ENCODE measurements around the gene LMTK2. TPM values are rescaled to one million over a fixed set of nuclear protein-coding genes. Genes with fewer than 3 reads are reported as not detected.
"Not testable (repeated sequence)": the region's sequence is repeated elsewhere in the genome, so short reads cannot be mapped to it uniquely, and the experiment has no call there.

Gene LMTK2
- total RNA-seq, 1 experiment from 2014 or later = 16.8 TPM

DNA sequence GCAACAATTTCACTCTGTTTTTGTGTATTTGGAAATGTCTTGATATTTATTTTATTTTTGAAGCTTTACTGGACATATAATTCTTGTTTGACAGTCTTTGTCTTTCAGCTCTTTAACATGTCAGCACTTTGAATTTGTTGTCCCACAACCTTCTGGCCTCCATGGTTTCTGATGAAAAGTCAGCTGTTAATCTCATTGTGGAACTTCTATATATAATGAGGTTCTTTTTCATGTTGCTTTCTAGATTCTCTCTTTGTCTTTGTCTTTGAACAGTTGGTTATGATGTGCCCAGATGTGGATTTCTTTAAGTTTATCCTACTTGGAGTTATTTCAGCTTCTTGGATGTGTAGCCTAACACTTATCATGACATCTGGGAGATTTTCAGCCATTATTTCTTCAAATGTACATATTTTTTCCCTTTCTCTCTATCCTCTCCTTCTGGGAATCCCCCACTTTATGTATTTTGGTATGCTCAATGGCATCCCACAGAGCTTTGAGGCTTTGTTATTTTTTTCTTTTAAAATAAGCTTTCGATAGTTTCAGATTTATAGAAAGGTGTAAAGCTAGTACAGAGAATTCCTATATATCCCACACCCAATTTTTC lies 9.5 kb upstream of the LMTK2 start:
- in situ Hi-C loops (cut with HindIII; ENCODE audit: low pct_unique_long_range_greater_than_20kb, low sequenced_read_pairs) = no loop called here
- no peak for DNase-seq (ENCODE audit: low read depth)

DNA sequence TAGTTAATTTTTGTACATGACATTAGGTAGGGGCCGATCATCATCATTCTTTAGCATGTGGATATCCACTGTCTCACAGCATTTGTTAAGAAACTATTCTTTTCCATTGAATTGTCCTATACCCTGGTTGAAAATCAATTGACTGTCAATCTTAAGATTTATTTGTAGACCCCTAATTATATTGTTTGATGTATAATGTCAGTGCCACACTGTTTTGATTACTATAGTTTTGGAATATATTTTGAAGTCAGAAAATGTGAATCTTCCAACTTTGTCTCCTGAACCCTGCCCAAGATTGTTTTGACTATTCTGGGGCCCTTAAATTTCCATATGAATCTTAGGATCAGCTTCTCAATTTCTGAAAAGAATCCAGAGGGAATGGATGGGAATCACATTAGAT lies 6.6 kb upstream of the LMTK2 start:
- in situ Hi-C loops (cut with HindIII; ENCODE audit: low pct_unique_long_range_greater_than_20kb, low sequenced_read_pairs) = no loop called here
- no peak for DNase-seq (ENCODE audit: low read depth)

DNA sequence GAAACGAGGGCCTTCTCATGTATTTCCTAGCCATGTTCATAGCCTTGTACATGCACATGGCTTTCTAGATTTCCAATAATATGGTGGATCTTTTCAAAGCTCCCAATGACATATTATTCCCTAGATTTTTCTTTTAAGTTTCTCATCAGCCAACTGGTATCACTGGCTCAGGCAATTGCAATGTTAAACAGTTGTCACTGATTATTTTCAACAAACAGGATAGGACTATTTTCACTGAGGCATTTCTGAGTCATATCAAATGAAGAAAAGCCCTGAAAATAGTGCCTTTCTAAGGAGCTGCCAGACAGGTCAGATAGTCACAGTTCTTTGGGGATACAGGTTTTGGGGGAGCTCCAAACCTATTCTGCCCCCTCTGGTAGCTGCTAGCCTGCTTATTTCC lies 4.5 kb upstream of the LMTK2 start:
- in situ Hi-C loops (cut with HindIII; ENCODE audit: low pct_unique_long_range_greater_than_20kb, low sequenced_read_pairs) = no loop called here
- DNase-seq (ENCODE audit: low read depth) = no peak

DNA sequence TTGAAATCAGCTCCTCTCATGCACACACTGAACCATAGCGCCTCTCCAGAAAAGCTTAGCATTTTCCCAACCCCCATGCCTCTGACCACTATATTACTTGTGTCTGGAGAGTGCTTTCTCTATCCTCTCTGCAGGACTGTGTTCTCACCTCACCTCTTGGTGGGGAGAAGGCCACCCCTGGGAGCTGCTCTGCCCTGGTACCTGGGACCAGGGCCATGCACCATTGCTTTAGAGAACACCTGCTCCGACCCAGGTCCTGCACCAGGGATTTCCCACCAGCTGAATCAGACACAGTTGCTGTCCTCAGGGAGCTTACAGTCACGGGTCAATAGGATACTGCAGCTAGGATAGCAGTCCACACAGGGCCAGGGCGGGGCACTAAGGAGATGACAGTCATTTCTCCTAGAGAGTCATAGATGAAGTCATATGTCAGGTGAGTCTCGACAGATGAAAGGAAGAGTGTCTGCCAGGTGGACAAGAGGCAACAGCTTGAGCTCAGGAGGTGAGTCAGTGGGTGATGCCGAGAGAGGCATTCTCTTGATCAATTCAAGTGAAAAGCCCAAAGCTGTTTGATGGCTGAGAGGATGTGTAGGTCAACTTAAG lies 619 bp upstream of the LMTK2 start:
- DNase-seq (ENCODE audit: low read depth) = no peak
- in situ Hi-C loops (cut with HindIII; ENCODE audit: low pct_unique_long_range_greater_than_20kb, low sequenced_read_pairs) = no loop called here

DNA sequence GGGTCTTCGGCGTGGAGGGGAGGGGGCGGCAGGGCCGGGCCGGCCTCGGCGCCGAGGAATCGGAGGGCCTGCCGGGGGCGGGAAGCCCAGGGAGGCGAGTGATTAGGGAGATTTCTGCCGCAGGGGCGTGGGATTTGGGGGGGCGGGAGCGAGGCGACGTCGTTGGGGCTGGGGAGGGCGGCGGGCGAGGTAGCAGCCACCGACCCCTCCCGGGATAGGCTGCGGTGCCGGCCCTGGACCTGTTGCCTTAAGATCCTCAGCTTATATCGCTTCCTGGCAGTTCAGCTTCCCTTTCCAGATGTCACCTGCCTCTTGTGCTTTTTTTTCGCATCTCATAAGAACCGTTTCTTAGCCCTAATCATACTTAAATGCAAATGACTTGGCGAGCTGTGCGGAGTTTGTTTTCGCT lies 655 bp downstream of the LMTK2 start:
- no peak for DNase-seq (ENCODE audit: low read depth)
- in situ Hi-C loops (cut with HindIII; ENCODE audit: low pct_unique_long_range_greater_than_20kb, low sequenced_read_pairs) = no loop called here

DNA sequence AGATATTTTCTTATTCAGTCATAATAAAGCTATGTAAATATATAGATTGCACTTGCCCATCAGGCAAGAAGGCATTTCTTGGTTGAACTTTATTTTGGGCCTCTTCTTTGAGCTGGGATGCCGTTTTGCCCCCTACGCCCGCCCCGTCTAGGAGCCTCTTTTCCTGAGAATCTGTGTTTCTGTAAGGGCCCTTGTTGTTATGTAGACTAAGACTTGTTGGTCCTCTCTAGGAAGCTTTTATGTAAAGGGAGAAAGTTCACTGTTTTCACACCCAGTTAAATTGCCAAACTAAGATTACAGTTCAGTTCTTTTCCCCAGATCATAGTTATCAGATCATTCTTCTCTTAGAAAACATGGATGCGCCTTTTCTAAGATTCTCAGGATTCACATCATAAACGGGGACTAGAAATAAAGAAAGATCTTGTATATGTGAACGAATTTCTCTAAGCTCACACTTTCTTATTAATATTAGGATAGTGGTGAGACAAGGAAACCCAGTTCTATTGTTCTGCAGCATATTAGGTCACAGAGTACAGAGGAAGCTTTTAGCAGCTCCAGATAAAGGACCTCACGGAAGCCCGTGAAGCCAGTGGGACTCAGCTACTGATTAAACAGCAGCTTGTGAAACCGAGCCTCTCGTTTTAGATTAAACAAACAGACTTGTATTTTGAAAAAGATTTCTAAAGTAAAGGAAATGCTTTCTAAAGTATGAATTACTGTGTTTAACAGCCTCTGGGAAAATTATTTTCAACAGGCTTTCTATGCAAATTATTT lies 3.8 kb downstream of the LMTK2 start:
- no peak for DNase-seq (ENCODE audit: low read depth)
- in situ Hi-C loops (cut with HindIII; ENCODE audit: low pct_unique_long_range_greater_than_20kb, low sequenced_read_pairs) = no loop called here

DNA sequence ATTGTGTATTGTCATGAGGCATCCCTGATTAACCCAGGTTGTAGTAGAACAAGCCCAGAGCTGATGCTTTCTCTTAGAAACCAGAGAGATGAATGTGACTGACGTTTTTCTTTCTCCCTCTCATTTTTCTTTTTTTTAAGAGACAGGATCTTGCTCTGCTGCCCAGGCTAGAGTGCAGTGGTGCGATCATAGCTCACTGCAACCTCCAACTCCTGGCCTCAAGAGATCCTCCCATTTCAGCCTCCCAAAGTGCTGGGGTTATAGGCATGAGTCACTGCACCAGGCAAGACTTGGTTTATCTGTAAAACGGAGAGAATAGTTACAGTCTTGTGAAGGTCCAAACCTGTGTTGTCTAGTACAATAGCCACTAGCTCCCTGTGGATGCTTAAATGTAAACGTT lies 5.4 kb downstream of the LMTK2 start:
- DNase-seq (ENCODE audit: low read depth) = no peak
- in situ Hi-C loops (cut with HindIII; ENCODE audit: low pct_unique_long_range_greater_than_20kb, low sequenced_read_pairs) = no loop called here

DNA sequence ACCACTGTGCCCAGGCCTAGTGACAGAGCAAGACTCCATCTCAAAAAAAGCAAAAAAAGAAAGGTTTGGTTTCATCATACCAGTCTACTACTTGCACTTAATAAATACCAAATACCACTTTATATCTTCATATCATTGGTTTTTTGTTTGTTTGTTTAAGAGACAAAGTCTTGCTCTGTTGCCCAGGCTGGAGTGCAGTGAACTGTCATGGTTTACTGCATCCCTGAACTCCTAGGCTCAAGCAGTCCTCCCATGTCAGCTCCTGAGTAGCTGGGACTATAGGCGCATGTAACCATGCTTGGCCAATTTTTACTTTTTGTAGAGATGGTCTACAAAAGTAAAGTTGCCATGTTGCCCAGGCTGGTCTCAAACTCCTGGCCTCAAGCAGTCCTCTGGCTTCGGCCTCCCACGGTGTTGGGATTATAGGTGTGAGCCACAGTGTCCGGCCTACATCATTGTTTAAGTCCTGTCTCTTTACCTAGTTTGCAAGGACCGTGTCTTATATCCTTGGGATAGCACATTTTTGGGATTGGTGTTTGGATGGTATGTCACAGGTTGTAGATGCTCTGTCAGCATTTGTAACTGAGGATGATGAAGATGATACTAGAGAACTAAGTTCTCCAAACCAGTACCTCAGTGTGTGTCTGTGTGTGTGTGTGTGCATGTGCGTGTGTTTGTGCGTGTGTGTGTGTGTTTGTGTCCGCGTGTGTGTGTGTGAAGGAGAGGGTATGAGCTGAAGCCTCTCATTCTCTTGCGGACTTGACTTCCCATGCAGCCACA lies 9.3 kb downstream of the LMTK2 start:
- in situ Hi-C loops (cut with HindIII; ENCODE audit: low pct_unique_long_range_greater_than_20kb, low sequenced_read_pairs) = no loop called here

DNA sequence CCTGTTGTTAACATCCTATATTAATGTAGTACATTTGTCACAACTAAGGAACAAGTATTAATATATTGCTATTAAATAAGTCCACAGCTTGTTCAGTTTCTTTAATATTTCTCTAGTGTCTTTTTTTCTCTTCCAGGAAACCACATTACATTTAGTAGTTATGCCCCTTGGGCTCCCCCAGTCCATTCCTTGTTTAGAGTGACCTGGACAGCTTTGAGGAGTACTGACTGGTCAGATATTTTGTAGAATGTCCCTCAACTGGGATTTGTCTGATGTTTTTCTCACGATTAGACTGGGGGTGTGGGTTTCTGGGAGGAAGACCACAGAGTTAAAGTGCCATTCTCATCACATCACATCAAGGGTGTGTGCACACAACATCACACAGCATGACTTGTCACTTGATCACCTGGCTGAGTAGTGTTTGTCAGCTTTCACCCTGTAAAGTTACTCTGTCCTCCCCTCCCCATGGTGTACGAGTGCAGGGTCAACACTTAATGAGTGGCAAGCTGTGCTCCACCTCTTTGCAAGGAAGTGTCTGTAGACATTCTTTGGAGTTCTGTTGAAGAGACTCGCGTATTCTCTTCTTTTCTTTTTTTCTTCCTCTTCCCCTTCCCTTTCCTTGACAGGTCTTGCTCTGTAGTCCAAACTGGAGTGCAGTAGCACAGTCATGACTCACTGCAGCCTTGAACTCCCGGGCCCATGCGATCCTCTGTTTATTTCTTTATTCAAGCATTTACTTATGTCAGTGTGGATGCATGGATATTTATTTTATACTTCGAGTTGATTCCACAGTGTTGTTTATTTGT lies 10.2 kb downstream of the LMTK2 start:
- peak; percentile 77 for DNase-seq (ENCODE audit: low read depth)
- in situ Hi-C loops (cut with HindIII; ENCODE audit: low pct_unique_long_range_greater_than_20kb, low sequenced_read_pairs) = no loop called here

More for the DNA sequence above, 9.3 kb downstream of the LMTK2 start:
- DNase-seq (ENCODE audit: low read depth) = peak; percentile 68

DNA sequence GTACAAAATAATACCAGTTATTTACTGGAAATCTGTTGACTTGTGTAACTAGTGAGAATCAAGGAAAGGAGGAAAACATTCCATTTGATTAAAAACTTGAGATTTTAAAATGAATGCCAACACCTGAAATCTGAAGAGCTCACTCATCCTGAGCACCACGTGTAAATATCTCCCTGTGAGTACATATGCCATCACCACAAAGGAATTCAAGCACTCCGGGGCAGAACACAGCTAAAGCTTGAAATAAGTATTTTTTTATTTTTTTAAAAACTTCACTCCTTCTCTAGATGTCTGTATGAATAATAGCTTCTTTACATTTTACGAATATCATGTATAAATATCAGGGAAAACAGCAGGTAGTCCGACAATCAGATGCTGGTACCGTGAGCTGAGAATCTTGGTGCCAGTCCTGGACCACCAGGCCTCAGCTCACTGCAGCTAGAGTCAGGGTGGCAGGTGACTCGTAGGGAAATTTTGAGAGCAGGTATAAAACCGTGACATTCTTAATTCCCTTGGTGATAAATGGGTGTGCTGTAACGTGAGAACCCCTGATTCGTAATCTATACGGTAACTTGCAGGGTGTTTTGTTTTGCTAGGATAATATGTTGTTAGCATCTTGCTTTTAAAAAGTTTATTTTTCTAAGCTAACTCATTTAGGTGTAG lies 12.7 kb downstream of the LMTK2 start:
- in situ Hi-C loops (cut with HindIII; ENCODE audit: low pct_unique_long_range_greater_than_20kb, low sequenced_read_pairs) = no loop called here
- DNase-seq (ENCODE audit: low read depth) = peak; percentile 70

DNA sequence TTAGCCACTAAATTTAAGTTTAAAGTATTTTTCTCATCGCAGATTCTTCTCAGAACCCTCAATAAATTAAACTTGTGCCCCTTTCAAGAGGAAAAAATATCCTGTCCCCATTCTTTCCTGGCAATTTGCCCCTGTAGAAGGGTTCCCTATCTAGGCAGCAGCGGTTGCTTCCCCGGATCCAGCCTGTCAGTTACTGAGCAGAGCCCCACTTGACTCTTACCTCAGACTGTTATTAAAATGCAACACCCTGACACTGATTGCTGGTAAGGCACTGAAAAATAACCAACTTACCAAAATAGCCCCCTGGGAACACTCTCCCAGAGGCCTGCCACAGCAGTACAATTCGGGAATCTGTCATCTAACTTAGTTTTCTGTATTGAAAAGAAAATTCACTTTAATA lies 13.9 kb downstream of the LMTK2 start:
- in situ Hi-C loops (cut with HindIII; ENCODE audit: low pct_unique_long_range_greater_than_20kb, low sequenced_read_pairs) = no loop called here
- DNase-seq (ENCODE audit: low read depth) = no peak

DNA sequence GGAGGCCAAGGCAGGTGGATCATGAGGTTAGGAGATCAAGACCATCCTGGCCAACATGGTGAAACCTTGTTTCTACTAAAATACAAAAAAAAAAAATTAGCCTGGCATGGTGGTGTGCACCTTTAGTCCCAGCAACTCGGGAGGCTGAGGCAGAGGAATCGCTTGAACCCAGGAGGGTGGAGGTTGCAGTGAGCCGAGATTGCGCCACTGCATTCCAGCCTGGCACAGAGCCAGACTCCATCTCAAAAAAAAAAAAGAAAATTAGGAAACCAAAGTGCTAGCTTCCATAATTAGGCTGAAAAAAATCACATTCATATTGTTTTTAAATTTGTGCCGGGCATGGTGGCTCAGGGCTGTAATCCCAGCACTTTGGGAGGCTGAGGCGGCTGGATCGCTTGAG lies 14.7 kb downstream of the LMTK2 start:
- in situ Hi-C loops (cut with HindIII; ENCODE audit: low pct_unique_long_range_greater_than_20kb, low sequenced_read_pairs); DNase-seq (ENCODE audit: low read depth): not testable (repeated sequence)

DNA sequence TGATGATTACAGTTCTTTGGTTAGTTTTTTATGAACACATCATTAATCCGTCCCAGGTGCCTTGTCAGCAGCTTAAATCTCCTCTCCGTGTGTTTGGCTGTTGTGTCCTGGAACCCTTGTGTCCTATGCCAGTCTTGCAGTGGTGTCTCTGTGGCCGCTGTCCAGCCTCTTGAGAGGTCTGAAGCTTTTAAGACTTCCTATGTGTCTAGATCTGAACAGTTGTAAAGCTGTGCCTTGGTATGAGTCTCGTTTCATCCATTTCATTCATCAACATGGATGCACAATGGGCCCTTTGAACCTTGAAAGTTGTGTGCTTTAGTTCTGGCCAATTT lies 16.7 kb downstream of the LMTK2 start:
- in situ Hi-C loops (cut with HindIII; ENCODE audit: low pct_unique_long_range_greater_than_20kb, low sequenced_read_pairs) = no loop called here

DNA sequence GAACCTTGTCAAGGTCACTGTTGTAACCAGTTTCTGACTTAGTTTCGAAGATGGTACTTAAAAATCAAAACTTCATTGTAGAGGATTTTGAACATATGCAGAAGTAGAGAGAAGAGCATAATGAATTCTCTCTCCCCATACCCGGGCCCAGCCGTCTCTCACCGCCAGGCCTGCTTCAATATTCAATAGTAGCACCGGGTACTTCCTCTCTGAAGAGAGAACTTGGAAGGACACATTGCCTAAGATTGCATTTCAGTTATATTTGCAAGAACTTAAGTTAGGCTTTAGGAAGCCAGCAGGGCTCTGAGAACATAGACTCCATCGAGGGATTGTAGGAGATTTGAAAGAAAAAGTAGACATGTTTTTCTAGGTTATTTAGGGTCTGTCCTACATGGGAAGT lies 19.1 kb downstream of the LMTK2 start:
- in situ Hi-C loops (cut with HindIII; ENCODE audit: low pct_unique_long_range_greater_than_20kb, low sequenced_read_pairs) = no loop called here
- DNase-seq (ENCODE audit: low read depth) = no peak

More for the DNA sequence above, 16.7 kb downstream of the LMTK2 start:
- no peak for DNase-seq (ENCODE audit: low read depth)

DNA sequence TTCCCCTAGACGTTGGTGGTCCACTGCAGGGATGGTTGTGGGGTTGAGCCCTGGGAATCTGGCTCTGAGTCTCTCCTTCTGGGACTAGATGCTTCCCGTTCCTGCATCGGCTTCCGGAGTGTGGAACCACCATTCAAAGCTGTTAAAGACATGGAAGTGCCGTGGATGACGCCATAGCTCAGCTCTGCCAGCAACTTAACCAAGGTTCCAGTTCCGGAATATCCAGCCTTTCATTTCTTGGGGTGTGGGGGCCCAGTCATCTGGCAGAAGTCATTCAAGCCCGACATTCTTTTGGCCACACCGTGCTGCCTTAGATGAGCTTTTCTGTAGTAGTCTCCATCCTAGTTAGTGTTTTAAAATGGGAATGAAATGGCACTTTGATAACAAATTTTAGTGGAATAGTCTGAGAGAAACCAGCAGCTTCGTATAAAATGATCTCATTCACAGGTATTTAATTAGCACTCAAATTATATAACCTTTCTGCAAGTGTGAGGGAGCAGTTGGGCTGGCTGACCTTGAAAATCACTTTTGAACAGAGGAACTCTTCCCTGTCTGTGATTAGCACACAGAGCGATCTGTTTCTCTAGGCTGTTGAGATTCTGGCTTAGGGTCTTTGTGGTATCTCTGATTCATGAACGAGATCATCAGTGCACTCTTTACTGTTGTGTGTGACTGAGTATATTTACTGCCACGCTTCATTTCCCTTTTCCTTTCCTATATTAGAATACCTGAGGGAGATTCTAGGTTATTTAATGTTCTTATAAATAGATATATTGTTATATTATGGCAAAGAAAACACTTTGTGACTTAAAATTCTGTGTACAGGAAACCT lies 19.9 kb downstream of the LMTK2 start:
- no peak for DNase-seq (ENCODE audit: low read depth)
- in situ Hi-C loops (cut with HindIII; ENCODE audit: low pct_unique_long_range_greater_than_20kb, low sequenced_read_pairs) = no loop called here

DNA sequence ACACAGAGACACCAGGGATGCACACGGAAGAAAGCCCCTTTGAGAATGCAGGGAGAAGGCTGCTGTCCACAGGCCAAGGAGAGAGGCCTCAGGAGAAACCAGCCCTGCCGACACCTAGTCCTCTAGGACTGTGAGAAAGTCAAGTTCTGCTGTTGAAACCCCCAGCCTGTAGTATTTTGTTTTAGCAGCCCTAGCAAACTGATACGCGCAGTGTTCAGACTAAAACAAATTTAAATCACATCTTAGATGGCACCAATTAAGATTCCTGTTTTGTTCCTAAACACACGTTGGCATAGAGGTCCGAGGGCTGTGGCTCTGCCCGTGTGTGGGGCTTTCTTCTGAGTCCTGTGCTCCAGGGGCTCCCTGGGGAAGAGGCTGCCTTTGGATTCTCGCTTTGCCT lies 21.7 kb downstream of the LMTK2 start:
- in situ Hi-C loops (cut with HindIII; ENCODE audit: low pct_unique_long_range_greater_than_20kb, low sequenced_read_pairs) = no loop called here
- DNase-seq (ENCODE audit: low read depth) = no peak

DNA sequence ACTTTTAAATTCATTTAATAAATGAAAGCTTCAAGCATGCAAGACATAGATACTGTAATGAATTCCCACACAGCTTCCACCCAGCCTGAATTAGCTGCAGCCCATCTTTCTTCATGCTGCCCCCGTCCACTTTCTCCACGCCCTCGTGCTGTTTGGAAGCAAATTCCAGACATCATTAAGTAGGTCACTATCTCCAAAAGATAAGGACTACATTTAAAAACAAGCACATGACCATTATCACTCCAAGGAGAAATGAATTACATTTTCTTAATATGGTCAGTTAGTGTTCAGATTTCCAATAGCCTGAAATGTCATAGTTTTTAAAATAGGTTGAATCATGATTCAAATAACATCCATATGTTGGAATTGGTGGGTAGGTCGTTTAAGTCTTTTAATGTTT lies 24.3 kb downstream of the LMTK2 start:
- in situ Hi-C loops (cut with HindIII; ENCODE audit: low pct_unique_long_range_greater_than_20kb, low sequenced_read_pairs) = no loop called here
- no peak for DNase-seq (ENCODE audit: low read depth)

Data from Caki2 (cell line).